NCI-H1694 treated with DMSO at 0.1 percent for 48 hours (cell line): ENCODE measurements around the gene SUSD2.
"Not testable (repeated sequence)": the region's sequence is repeated elsewhere in the genome, so short reads cannot be mapped to it uniquely, and the experiment has no call there.

ENCODE experiments used
- DNase-seq: peaks from one replicate; lab custom pipeline; 2025; lab: John Stamatoyannopoulos, UW

Gene SUSD2

DNA sequence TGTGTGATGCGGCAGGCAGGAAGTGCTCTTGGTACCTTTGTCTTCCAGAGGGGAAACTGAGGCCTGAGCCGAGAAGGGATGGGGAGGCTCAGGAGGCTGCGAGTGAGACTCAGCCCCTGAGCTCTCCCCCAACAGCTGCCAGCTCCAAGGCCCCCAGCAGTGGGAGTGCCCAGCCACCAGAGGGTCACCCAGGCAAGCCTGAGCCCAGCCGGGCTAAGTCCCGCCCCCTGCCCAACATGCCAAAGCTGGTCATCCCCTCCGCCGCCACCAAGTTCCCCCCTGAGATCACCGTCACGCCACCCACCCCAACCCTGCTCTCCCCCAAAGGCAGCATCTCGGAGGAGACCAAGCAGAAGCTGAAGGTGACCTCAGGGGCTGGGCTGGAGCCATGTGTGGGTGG lies 3.8 kb upstream of the SUSD2 start:
- no peak for DNase-seq

GRCh38 chr22:24178021-24178431 lies 3.3 kb upstream of the SUSD2 start:
- no peak for DNase-seq

GRCh38 chr22:24178502-24179440 lies 2.5 kb upstream of the SUSD2 start:
- no peak for DNase-seq

- DNase-seq, result no peak
These were observed 1.6 kb upstream of the SUSD2 start for GRCh38 chr22:24179478-24180210.

GRCh38 chr22:24180316-24181087 lies 785 bp upstream of the SUSD2 start:
- DNase-seq, result no peak

DNA sequence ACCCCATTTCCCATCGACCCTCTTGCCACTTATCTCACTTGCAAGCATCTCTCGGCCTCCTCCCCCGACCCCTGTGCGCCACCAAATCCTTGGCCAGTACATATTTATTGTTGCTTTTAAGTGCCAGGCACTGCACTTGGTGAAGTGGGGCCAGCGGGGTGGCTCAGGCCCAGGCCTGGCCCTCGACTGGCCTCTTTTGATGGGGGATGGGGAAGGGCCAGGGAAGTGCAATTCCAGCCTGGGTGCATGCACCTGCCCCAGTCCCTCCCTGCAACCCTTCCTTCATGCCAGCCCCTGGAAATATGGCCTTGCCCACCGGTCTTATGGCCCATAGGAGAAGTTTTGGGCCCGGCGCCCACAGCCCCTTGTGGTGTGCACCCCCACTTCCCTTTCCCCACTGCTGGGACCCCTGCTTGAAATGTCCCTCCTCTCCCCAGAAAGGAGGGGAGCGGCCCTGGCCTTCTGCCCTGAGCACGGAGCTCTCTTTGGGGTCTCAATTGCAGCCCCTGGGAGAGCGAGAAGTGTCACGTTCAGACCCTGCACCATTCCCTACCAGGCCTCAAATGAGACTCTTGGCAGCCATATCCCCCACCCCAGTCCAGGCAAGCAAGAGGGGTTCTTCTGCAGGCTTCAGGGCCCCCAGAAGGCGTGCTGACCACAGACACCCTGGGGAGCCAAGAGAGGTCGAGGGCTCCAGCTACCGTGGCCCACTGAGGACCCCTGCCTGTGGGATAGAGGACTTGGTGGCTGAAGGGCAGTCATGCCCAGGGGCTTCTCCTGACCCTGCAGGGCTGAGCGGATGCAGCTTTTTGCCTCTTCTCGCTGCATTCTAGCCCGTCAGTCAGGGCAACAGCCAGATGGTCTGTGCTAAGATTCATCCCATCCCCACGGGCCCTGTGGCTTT lies 961 bp downstream of the SUSD2 start:
- no peak for DNase-seq

GRCh38 chr22:24182900-24183246 lies 1.6 kb downstream of the SUSD2 start:
- DNase-seq, result not testable (repeated sequence)

GRCh38 chr22:24183321-24184031 lies 2.2 kb downstream of the SUSD2 start:
- DNase-seq, result no peak

DNA sequence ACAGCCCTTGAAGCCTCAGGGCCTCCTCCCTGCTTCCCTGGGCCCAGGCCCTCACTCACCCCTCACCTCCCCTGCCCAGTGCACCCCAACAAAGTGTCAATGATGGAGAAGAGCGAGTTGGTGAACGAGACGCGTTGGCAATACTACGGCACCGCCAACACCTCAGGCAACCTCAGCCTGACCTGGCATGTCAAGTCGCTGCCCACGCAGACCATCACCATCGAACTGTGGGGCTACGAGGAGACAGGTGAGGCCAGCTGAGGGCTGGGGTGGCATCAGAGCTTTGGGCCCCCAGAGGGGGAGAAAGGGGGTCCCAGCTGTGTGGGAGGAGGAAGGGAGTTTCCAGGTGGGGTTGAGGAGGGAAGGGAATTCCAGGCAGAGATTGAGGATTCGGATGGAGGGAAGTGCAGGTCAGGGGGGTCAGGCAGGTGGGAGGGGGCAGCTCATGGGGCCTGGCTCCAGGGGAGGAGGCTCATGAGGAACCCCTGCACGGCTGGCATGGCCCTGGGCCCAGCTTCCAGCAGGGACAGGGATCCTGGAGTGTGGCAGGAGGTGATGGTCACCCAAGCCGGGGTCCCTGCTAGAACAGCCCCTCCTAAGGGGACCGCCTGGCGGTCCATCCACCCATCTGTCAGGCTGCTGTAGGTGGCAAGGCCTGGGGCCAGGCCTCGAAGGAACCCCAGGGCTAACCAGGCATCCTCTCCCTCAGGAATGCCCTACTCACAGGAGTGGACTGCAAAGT lies 2.9 kb downstream of the SUSD2 start:
- no peak for DNase-seq

GRCh38 chr22:24185001-24185500 lies 3.8 kb downstream of the SUSD2 start:
- DNase-seq, result no peak

GRCh38 chr22:24185501-24186351 lies 4.4 kb downstream of the SUSD2 start:
- DNase-seq, result no peak

GRCh38 chr22:24186352-24186740 lies 5.1 kb downstream of the SUSD2 start:
- DNase-seq, result no peak

- no peak for DNase-seq
These were observed 5.8 kb downstream of the SUSD2 start for GRCh38 chr22:24186892-24187670.

- no peak for DNase-seq
These were observed 6.7 kb downstream of the SUSD2 start for GRCh38 chr22:24187731-24188644.

DNA sequence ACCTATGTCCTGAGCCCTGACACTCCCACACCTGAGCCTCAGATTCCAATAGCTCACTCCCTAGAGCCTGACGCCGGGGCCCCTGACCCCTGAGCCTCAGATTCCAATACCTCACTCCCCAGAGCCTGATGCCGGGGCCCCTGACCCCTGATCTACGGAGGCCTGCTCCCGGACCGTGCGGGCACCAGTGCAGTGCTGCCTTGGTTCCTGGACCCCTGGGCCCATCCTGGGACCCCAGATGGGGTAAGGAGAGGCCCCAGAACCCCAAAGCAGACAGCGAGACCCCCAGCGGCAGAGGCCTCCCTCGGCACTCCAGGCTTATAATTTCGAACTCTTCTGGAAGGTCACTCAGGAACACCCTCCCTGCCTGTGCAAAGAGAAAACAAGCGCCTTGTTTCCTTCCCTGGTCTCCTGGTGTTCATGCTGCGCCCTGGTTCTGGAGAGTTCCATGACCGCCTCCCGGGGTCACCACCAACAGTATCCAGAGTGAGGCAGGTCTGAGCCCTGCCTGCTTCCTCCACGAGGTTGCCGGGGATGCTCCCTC lies 7.5 kb downstream of the SUSD2 start:
- DNase-seq, result no peak

GRCh38 chr22:24189249-24190158 lies 8.2 kb downstream of the SUSD2 start:
- no peak for DNase-seq
